Adrenal gland (tissue), 5 donors: Measurements from ENCODE around the gene ARHGEF4.

Source experiments
- CTCF ChIP-seq, 6 experiments: fragments of 450-650 bp in 4 of 6; fragments of 200-600 bp in 2 of 6; sonication (generic) in 1 of 6; IDR thresholded peaks; 1 replicate in 5 of 6; 2 replicates in 1 of 6; pipeline versions ENCODE4 v1.5.1 to v1.8.0; 2016 to 2021; ENCODE audit warnings: antibody characterized with exemption in 6 of 6, mild to moderate bottlenecking in 2 of 6, moderate library complexity in 1 of 6
- POLR2A ChIP-seq, 2 donors: fragments of 450-650 bp; IDR thresholded peaks; one replicate each; pipeline ENCODE4 v1.6.1; 2017; ENCODE audit warnings: antibody characterized with exemption in 2 of 2, mild to moderate bottlenecking in 2 of 2, moderate library complexity in 1 of 2
- donor health status: DM: no; HTN: no; CAD: no.

DNA sequence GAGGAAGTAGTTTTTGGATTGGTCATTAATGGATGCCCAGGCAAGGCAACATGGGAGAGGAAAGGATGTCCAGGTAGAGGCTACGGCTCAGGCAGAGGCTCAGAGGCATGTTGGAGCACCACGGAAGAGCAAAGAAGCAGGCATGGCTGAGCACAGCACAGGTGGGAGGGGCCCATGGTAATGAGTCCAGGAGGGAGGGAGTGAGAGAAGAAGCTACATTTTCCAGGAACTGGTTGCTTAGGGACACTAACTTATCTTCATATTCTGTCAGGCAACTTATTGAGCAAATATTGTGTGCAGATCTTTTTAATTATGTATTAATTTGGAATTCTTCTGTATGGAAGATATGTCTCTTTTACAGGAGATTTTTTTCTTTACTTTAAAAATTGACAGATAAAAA, 42.2 kb downstream of the ARHGEF4 start:
- TF ChIP-seq CTCF (IDR thresholded peaks at IDR 0.05), result no peak
- no peak for TF ChIP-seq POLR2A (IDR thresholded peaks at IDR 0.05)
